Osteoblast (primary cell): ENCODE measurements around the gene C20orf204. TPM values are rescaled to one million over a fixed set of nuclear protein-coding genes. Genes with fewer than 3 reads are reported as not detected.

Experiments used
- DNase-seq: peaks from one replicate; pipeline ENCODE4 v3.0.0; 2011; ENCODE audit warnings: low spot score, mixed read lengths; ENCODE audit not compliant: insufficient read length; ENCODE audit errors: missing footprints
- H2AFZ ChIP-seq: 2 replicates; pipeline ENCODE4 v1.6.0; 2011; ENCODE audit warnings: mild to moderate bottlenecking, low read length
- H3K27ac ChIP-seq: 2 replicates; pipeline ENCODE4 v1.5.1; 2011; ENCODE audit warnings: mild to moderate bottlenecking, low read depth, low read length, moderate library complexity
- H3K27me3 ChIP-seq: 2 replicates; pipeline ENCODE4 v1.6.0; 2012; ENCODE audit warnings: mild to moderate bottlenecking, control low read depth, inconsistent platforms, low read length, moderate library complexity; ENCODE audit not compliant: insufficient read depth
- H3K36me3 ChIP-seq: 2 replicates; pipeline ENCODE4 v1.5.1; 2011; ENCODE audit warnings: mild to moderate bottlenecking, low read length, control low read depth, moderate library complexity; ENCODE audit not compliant: insufficient read depth
- H3K4me1 ChIP-seq: 2 replicates; pipeline ENCODE4 v1.5.1; 2011; ENCODE audit warnings: mild to moderate bottlenecking, low read length, control low read depth, moderate library complexity; ENCODE audit not compliant: insufficient read depth
- H3K4me2 ChIP-seq: 2 replicates; pipeline ENCODE4 v1.6.0; 2011; ENCODE audit warnings: mild to moderate bottlenecking, low read length; ENCODE audit not compliant: insufficient read depth
- H3K4me3 ChIP-seq: fragments of 200-600 bp; sonication (generic); 3 replicates; pipeline ENCODE4 v1.5.1; 2012; ENCODE audit warnings: mild to moderate bottlenecking, low read length, inconsistent platforms; ENCODE audit not compliant: insufficient read depth
- H3K79me2 ChIP-seq: 2 replicates; pipeline ENCODE4 v1.6.0; 2012; ENCODE audit warnings: mild to moderate bottlenecking, low read length, control low read depth, inconsistent platforms; ENCODE audit not compliant: insufficient read depth
- H3K9me3 ChIP-seq: 2 replicates; pipeline ENCODE4 v1.5.1; 2011; ENCODE audit warnings: low read depth, low read length, control low read depth
- H4K20me1 ChIP-seq: 2 replicates; pipeline ENCODE4 v1.6.0; 2012; ENCODE audit warnings: mild to moderate bottlenecking, low read length, control low read depth; ENCODE audit not compliant: insufficient read depth
- total RNA-seq: library from RNA; depleted of rRNA; stranded (reverse); fragments of >200 nt; gene quantifications from 2 replicates; pipeline ENCODE4 v1.2.3, GENCODE V29; 2012
- TF ChIP-seq, protein P1 (sequence below): IDR thresholded peaks from 2 replicates; pipeline ENCODE4 v1.5.1; 2011; ENCODE audit warnings: mild to moderate bottlenecking, low read depth, low read length, moderate library complexity; ENCODE audit errors: extremely low read depth

The C20orf204 gene
- total RNA-seq, 1 donor: 1.1 TPM

DNA sequence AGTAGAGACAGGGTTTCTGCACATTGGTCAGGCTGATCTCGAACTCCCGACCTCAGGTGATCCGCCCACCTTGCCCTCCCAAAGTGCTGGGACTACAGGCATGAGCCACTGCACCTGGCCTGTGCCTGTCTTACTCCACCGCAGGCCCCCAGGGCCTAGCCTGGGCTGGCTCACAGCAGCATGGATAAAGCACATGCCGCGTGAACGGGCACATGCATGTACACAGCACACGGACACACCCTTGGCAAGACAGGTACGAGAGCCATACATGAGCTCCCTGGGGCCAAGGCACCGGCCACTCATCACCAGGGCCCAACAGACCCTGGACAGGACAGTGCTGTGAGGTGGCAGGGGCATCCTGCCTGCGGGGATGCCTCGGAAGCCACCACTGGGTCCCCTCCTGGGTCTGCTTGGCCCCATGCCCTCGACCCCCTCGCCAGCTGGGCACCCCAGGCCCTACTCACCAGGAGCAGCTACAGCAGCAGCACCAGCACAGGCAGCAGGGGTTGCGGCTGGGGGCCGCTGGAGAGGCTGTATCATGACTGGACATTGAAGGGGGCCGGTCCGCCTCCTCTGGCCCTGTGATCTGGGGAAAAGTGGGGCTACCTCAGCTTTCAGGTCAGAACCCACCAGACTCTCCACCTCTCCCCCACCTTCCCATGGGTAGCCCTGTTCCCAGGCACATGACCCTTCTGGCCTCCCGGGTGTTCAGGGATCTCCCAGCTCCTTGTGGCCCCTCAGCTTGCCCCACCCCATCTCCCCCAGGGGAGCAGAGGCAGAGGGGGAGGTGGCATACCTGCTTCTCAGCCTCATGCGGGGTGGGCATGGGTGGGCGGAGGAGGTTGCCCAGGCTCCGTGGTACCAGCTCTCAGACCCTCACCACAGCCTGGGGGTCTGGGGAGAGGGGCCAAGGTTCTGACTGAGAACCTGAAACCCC lies 40.3 kb downstream of the C20orf204 start:
- Histone ChIP-seq H3K27me3 (no peaks in the 10 kb centered on the region), H3K9me3 (no peaks in the 10 kb centered on the region), H3K36me3 (no peaks in the 10 kb centered on the region), H3K27ac (no peak overlapping the region), H3K4me3 (no peak overlapping the region), H3K79me2 (no peaks in the 10 kb centered on the region), H4K20me1 (peaks cover 11% of the 10 kb centered on the region), H2AFZ (no peak overlapping the region), H3K4me1 (peaks cover 15% of the 10 kb centered on the region), H3K4me2 (no peak overlapping the region)
- TF ChIP-seq, protein P1, sequence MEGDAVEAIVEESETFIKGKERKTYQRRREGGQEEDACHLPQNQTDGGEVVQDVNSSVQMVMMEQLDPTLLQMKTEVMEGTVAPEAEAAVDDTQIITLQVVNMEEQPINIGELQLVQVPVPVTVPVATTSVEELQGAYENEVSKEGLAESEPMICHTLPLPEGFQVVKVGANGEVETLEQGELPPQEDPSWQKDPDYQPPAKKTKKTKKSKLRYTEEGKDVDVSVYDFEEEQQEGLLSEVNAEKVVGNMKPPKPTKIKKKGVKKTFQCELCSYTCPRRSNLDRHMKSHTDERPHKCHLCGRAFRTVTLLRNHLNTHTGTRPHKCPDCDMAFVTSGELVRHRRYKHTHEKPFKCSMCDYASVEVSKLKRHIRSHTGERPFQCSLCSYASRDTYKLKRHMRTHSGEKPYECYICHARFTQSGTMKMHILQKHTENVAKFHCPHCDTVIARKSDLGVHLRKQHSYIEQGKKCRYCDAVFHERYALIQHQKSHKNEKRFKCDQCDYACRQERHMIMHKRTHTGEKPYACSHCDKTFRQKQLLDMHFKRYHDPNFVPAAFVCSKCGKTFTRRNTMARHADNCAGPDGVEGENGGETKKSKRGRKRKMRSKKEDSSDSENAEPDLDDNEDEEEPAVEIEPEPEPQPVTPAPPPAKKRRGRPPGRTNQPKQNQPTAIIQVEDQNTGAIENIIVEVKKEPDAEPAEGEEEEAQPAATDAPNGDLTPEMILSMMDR: no peak
- no peak for DNase-seq

DNA sequence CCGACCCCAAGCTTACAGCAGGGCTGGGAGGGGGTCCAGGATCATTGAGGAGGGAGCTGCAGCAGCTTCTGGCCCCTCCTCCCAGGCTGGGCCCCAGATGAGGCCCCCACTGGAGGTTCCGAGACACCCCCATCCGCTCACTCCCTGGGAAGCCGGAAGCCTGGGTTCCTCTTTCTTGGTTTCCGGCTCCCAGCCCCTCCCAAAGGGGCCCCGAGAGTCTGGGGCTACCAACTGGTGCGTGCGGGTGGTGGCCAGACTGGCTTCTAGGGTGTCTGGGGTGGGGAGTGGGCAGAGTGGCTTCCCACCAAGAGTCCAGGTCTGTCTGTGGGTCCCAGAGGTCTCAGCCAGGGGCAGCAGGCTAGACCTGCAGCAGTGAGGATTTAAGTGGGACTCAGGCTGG lies 41.1 kb downstream of the C20orf204 start:
- H3K36me3 ChIP-seq: no peaks in the 10 kb centered on the region
- TF ChIP-seq, protein P1: no peak
- no peaks in the 10 kb centered on the region for H3K9me3 ChIP-seq
- H3K4me3 ChIP-seq: no peak overlapping the region
- no peaks in the 10 kb centered on the region for H3K79me2 ChIP-seq
- H4K20me1 ChIP-seq: peaks cover 11% of the 10 kb centered on the region
- no peak overlapping the region for H3K27ac ChIP-seq
- DNase-seq: no peak
- H3K4me2 ChIP-seq: no peak overlapping the region
- peaks cover 2% of the 10 kb centered on the region for H3K27me3 ChIP-seq
- H2AFZ ChIP-seq: no peak overlapping the region
- H3K4me1 ChIP-seq: peaks cover 15% of the 10 kb centered on the region

DNA sequence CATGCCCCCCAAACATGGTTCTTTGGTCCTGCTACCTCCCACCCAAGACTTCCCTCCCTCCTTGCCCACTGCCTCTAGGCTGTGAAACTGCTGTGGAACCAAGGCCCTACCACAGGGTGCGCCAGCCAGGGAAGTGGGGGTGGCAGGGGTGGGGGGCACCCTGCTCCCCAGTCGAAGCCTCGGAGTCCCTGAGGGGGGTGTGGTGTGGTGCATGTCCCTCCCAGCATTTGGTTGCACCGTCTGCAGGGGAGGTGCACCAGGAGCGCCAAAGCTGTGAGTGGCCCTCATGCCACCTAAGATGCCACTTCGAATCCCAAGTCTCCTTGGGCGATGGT lies 41.5 kb downstream of the C20orf204 start:
- no peaks in the 10 kb centered on the region for H3K9me3 ChIP-seq
- TF ChIP-seq, protein P1: no peak
- H3K4me1 ChIP-seq: peaks cover 15% of the 10 kb centered on the region
- peaks cover 11% of the 10 kb centered on the region for H4K20me1 ChIP-seq
- H3K27me3 ChIP-seq: peaks cover 5% of the 10 kb centered on the region
- H3K36me3 ChIP-seq: no peaks in the 10 kb centered on the region
- no peaks in the 10 kb centered on the region for H3K79me2 ChIP-seq
- no peak overlapping the region for H3K4me3 ChIP-seq
- no peak overlapping the region for H3K4me2 ChIP-seq
- H2AFZ ChIP-seq: no peak overlapping the region
- DNase-seq: no peak
- no peak overlapping the region for H3K27ac ChIP-seq

DNA sequence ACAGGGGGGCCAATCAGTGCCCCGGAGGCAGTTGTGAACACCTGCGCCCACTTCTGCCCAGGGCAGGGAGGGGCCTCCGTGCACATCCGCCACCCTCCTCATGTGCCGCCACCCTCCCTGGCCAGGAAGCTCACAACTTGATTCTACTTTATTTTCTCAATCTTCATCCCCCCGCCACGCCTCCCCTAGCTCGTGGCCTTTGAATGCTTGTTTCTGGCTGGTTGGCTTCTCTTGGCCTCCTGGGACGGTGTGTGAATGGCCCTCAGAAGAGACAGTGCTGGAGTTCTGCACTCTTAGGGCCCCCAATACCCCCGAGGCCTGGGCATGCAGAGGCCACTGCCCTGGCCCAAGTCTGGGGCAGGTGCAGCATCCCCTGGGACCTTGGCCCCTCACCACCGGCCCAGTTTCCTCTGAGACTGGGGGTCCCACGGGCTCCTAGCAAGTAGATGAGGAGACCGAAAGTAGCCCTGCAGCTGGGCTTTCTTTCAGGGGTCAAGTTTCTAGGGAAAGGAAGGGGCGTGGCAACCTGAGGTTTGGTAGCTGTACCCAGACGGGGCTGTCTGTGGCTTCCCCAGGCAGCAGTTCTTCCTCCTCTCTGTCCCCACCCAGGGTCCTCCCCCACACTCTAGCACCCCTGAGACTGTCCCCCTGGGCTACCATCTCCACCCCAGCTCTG lies 42.0 kb downstream of the C20orf204 start:
- H3K27me3 ChIP-seq: peaks cover 5% of the 10 kb centered on the region
- no peaks in the 10 kb centered on the region for H3K36me3 ChIP-seq
- peaks cover 11% of the 10 kb centered on the region for H4K20me1 ChIP-seq
- H2AFZ ChIP-seq: no peak overlapping the region
- TF ChIP-seq, protein P1: no peak
- no peak overlapping the region for H3K4me3 ChIP-seq
- no peaks in the 10 kb centered on the region for H3K9me3 ChIP-seq
- no peak overlapping the region for H3K27ac ChIP-seq
- no peaks in the 10 kb centered on the region for H3K79me2 ChIP-seq
- H3K4me1 ChIP-seq: peaks cover 15% of the 10 kb centered on the region
- no peak for DNase-seq
- peak overlapping the region; percentile 75 for H3K4me2 ChIP-seq
